ENCODE measurements around the gene ITGB7. TPM values are rescaled to one million over a fixed set of nuclear protein-coding genes. Genes with fewer than 3 reads are reported as not detected.

Gene ITGB7
- total and polyA plus RNA-seq, 2 of the 4 experiments (the other 2 are of a cell fraction): 0.18 to 0.44 TPM

DNA sequence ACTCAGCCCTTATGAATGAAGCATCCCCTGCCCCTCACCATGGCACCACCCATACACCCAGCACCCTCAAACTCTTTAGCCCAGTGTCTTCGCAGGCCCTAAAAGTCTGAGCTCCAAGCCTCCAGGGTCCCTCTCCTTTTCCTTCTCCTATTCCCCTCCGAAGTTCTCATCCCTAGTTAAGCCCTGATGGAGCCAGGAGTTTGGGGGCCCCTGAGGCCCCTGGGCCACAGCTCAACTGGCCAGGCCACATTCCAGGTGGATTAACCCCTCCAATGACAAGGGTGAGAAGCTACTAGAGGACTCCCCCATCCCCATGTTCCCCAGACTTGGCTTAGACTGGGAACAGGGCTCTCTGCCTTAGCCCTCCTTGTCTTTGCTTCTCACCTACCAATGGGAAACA is 22.4 kb upstream of the ITGB7 start:
- CTCF ChIA-PET: no interaction called here
- Histone ChIP-seq H3K27me3 (ENCODE audit: control insufficient read depth, insufficient read depth, low read length) (peaks cover 3% of the 10 kb centered on the region; the same call in 1 of the 2 replicates), H4K5ac (ENCODE audit: low read depth, low read length) (no peak overlapping the region), H3K4me1 (ENCODE audit: control insufficient read depth, insufficient read depth, low read length) (peaks cover 30% of the 10 kb centered on the region), H3K36me3 (ENCODE audit: control insufficient read depth, insufficient read depth, low read length) (peaks cover 4% of the 10 kb centered on the region; the same call in 1 of the 2 replicates), H2BK15ac (ENCODE audit: low read depth, low read length) (no peak overlapping the region), H3K14ac (replicated peaks; ENCODE audit: low read depth, low read length) (no peak overlapping the region), H4K20me1 (ENCODE audit: insufficient read depth, low read length) (no peaks in the 10 kb centered on the region), H4K91ac (ENCODE audit: insufficient read depth, low read depth, low read length) (no peak overlapping the region), H3K9me3 (ENCODE audit: control insufficient read depth, insufficient read depth, low read length) (no peaks in the 10 kb centered on the region), H2AFZ (replicated peaks; ENCODE audit: low read length, poor library complexity) (no peak overlapping the region), H3K23ac (ENCODE audit: low read depth, low read length) (no peak overlapping the region), H3K79me1 (ENCODE audit: low read depth in 1 of 2, low read length in 2 of 2) (peaks cover 5 to 30% of the 10 kb centered on the region in 2 experiments; a peak in 2 of 4 replicates), H3K4ac (ENCODE audit: low read depth, low read length) (no peak overlapping the region), H4K8ac (ENCODE audit: low read depth in 2 of 2, low read length in 2 of 2) (no peak overlapping the region), H2AK9ac (replicated peaks; ENCODE audit: low read depth, low read length, poor library complexity) (no peak overlapping the region), H2BK120ac (ENCODE audit: low read depth, low read length) (no peak overlapping the region), H2BK20ac (ENCODE audit: low read depth, low read length) (no peak overlapping the region), H3K4me3 (ENCODE audit: insufficient read depth, low read depth, low read length) (no peak overlapping the region), H3K4me2 (ENCODE audit: low read depth, low read length) (no peak overlapping the region), H3K27ac (ENCODE audit: insufficient read depth, low read length) (no peak overlapping the region), H2AK5ac (ENCODE audit: low read depth, low read length) (no peak overlapping the region), H3K56ac (ENCODE audit: extremely low read depth, insufficient read depth, low read length) (no peak overlapping the region), H2BK5ac (ENCODE audit: low read depth, low read length, poor library complexity, severe bottlenecking) (no peak overlapping the region), H3K18ac (ENCODE audit: low read depth, low read length) (no peak overlapping the region), H3K9ac (ENCODE audit: low read depth, low read length) (no peak overlapping the region), H3K9me1 (ENCODE audit: insufficient read depth, low read length) (peaks cover 27% of the 10 kb centered on the region)
- intact Hi-C loops (cut with micrococcal nuclease) (no loop called here), in situ Hi-C loops (cut with MboI; ENCODE audit: low sequenced_read_pairs) (no loop called here), dilution Hi-C loops (cut with HindIII; ENCODE audit: low sequenced_read_pairs, unreplicated experiment) (no loop called here)
- BruUV-seq (replicated peaks): no TSS peak
- POLR2A ChIA-PET (ENCODE audit: unreplicated experiment): interaction anchor here (0.8 kb wide), 1 partner anchor 9 kb away, joined by 3 read pairs; no protein-coding TSS in a partner anchor
- DNase-seq: no peak
- 75% methylated on average over 2 of the region's 2 CpGs; no CpG with 5 or more reads in 1 of the 2 experiments for WGBS, 2 experiments (ENCODE audit: extremely low coverage in 2 of 2, insufficient read length in 1 of 2)
- TF ChIP-seq SMC3 (IDR thresholded peaks at IDR 0.05; ENCODE audit: low read depth, low read length): no peak
- TF ChIP-seq NFE2L2 (IDR thresholded peaks at IDR 0.05; ENCODE audit: low read depth, low read length): no peak
- no peak for TF ChIP-seq MAZ (IDR thresholded peaks at IDR 0.05; ENCODE audit: borderline replicate concordance, low read depth, low read length)
- TF ChIP-seq, protein P1, sequence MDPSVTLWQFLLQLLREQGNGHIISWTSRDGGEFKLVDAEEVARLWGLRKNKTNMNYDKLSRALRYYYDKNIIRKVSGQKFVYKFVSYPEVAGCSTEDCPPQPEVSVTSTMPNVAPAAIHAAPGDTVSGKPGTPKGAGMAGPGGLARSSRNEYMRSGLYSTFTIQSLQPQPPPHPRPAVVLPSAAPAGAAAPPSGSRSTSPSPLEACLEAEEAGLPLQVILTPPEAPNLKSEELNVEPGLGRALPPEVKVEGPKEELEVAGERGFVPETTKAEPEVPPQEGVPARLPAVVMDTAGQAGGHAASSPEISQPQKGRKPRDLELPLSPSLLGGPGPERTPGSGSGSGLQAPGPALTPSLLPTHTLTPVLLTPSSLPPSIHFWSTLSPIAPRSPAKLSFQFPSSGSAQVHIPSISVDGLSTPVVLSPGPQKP (IDR thresholded peaks at IDR 0.05; ENCODE audit: borderline replicate concordance, low read depth, low read length): no peak
- TF ChIP-seq RAD21 (IDR thresholded peaks at IDR 0.05; ENCODE audit: low read length): no peak
- no peak for TF ChIP-seq MXI1 (IDR thresholded peaks at IDR 0.05; ENCODE audit: borderline replicate concordance, low read depth, low read length)
- TF ChIP-seq, protein P2, sequence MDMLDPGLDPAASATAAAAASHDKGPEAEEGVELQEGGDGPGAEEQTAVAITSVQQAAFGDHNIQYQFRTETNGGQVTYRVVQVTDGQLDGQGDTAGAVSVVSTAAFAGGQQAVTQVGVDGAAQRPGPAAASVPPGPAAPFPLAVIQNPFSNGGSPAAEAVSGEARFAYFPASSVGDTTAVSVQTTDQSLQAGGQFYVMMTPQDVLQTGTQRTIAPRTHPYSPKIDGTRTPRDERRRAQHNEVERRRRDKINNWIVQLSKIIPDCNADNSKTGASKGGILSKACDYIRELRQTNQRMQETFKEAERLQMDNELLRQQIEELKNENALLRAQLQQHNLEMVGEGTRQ (IDR thresholded peaks at IDR 0.05; ENCODE audit: low read depth, low read length): no peak
- TF ChIP-seq CHD1 (IDR thresholded peaks at IDR 0.05; ENCODE audit: low read depth, low read length): no peak
- TF ChIP-seq, protein P3, sequence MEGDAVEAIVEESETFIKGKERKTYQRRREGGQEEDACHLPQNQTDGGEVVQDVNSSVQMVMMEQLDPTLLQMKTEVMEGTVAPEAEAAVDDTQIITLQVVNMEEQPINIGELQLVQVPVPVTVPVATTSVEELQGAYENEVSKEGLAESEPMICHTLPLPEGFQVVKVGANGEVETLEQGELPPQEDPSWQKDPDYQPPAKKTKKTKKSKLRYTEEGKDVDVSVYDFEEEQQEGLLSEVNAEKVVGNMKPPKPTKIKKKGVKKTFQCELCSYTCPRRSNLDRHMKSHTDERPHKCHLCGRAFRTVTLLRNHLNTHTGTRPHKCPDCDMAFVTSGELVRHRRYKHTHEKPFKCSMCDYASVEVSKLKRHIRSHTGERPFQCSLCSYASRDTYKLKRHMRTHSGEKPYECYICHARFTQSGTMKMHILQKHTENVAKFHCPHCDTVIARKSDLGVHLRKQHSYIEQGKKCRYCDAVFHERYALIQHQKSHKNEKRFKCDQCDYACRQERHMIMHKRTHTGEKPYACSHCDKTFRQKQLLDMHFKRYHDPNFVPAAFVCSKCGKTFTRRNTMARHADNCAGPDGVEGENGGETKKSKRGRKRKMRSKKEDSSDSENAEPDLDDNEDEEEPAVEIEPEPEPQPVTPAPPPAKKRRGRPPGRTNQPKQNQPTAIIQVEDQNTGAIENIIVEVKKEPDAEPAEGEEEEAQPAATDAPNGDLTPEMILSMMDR (conservative IDR thresholded peaks at IDR 0.05; ENCODE audit: low read depth, low read length): no peak
- no peak for TF ChIP-seq RFX5 (IDR thresholded peaks at IDR 0.05; ENCODE audit: low read depth, low read length)
- TF ChIP-seq CEBPB (IDR thresholded peaks at IDR 0.05; ENCODE audit: low read depth, low read length): no peak
- TF ChIP-seq FOS (IDR thresholded peaks at IDR 0.05; ENCODE audit: low read depth, low read length): no peak
- no peak for TF ChIP-seq POLR2A (IDR thresholded peaks at IDR 0.05; ENCODE audit: low read depth, low read length)
- no peak for TF ChIP-seq MAFK (IDR thresholded peaks at IDR 0.05; ENCODE audit: low read depth, low read length)
- no peak for TF ChIP-seq RCOR1 (IDR thresholded peaks at IDR 0.05; ENCODE audit: insufficient replicate concordance, low read length)
- no peak for TF ChIP-seq BHLHE40 (IDR thresholded peaks at IDR 0.05; ENCODE audit: low read depth, low read length)
- ATAC-seq (ENCODE audit: low read depth): no peak
